GM18868 (cell line): ENCODE measurements around the gene SPHK1.

ENCODE experiments used
- ATAC-seq: cut with Tn5 transposase; IDR thresholded peaks from one replicate; pipeline ENCODE4 v1.9.1; 2021; ENCODE audit warnings: mild to moderate bottlenecking, moderate library complexity; ENCODE audit not compliant: unreplicated experiment

The SPHK1 gene

GRCh38 chr17:76405607-76405966, 21.2 kb downstream of the SPHK1 start:
- no peak for ATAC-seq

GRCh38 chr17:76405967-76406647, 21.7 kb downstream of the SPHK1 start:
- no peak for ATAC-seq

GRCh38 chr17:76407509-76407908, 23.1 kb downstream of the SPHK1 start:
- no peak for ATAC-seq

GRCh38 chr17:76408037-76408849, 23.8 kb downstream of the SPHK1 start:
- ATAC-seq = no peak

- ATAC-seq = no peak
Measured at GRCh38 chr17:76410328-76410965, 26.0 kb downstream of the SPHK1 start.

- ATAC-seq = no peak
Measured at GRCh38 chr17:76411247-76411646, 26.8 kb downstream of the SPHK1 start.

GRCh38 chr17:76414334-76415295, 30.2 kb downstream of the SPHK1 start:
- ATAC-seq = no peak

- no peak for ATAC-seq
Measured at GRCh38 chr17:76415786-76416185, 31.4 kb downstream of the SPHK1 start.

GRCh38 chr17:76416457-76416856, 32.0 kb downstream of the SPHK1 start:
- no peak for ATAC-seq

GRCh38 chr17:76416899-76417298, 32.5 kb downstream of the SPHK1 start:
- ATAC-seq = no peak

- ATAC-seq = no peak
Measured at GRCh38 chr17:76417499-76418143, 33.2 kb downstream of the SPHK1 start.

- no peak for ATAC-seq
Measured at GRCh38 chr17:76419576-76420260, 35.3 kb downstream of the SPHK1 start.

GRCh38 chr17:76420356-76421043, 36.1 kb downstream of the SPHK1 start:
- ATAC-seq = no peak

GRCh38 chr17:76421044-76421407, 36.6 kb downstream of the SPHK1 start:
- ATAC-seq = no peak

- no peak for ATAC-seq
Measured at GRCh38 chr17:76422406-76422805, 38.0 kb downstream of the SPHK1 start.

GRCh38 chr17:76422860-76423259, 38.5 kb downstream of the SPHK1 start:
- ATAC-seq = no peak

- no peak for ATAC-seq
Measured at GRCh38 chr17:76426853-76427252, 42.4 kb downstream of the SPHK1 start.

- ATAC-seq = no peak
Measured at GRCh38 chr17:76427501-76428231, 43.3 kb downstream of the SPHK1 start.

- ATAC-seq = no peak
Measured at GRCh38 chr17:76428511-76428910, 44.1 kb downstream of the SPHK1 start.
